ENCODE data around the gene CEMIP2.
"Not testable (repeated sequence)": the region's sequence is repeated elsewhere in the genome, so short reads cannot be mapped to it uniquely, and the experiment has no call there.

Gene CEMIP2

GRCh38 chr9:71664566-71664965, 103.7 kb downstream of the CEMIP2 start:
- DNase-seq (ENCODE audit: low read depth, low spot score) = no peak
- no peak overlapping the region for H3K4me3 ChIP-seq (ENCODE audit: low read length)

DNA sequence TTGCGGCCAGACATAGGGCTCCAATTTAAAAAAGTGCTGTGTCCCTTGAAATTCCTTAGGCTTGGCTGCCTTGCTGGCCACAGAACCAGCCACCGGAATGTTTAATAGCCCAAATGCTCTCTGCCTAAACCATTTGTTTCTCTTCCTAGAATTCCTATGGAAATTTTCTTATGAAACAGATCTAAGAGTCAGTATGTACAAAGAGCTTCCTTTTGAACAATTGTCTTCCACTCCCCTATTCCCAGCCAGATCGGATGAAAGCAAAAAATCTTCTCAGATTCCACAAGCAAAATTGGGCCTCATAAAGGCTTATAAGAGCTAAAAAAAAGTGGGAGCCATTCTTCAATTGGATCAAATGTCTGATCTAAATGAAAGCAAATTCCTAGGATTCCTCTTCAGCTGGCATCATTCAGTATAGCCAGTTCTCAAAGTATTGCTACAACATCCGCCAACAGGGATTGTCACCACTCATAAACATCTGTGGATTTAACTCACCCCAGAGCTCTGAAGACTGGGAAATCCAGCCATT, 104.3 kb downstream of the CEMIP2 start:
- no peak overlapping the region for H3K4me3 ChIP-seq (ENCODE audit: low read length)

GRCh38 chr9:71663216-71663615, 105.1 kb downstream of the CEMIP2 start:
- DNase-seq (ENCODE audit: low read depth, low spot score) = no peak
- no peak overlapping the region for H3K4me3 ChIP-seq (ENCODE audit: low read length)

More for the DNA sequence above, 104.3 kb downstream of the CEMIP2 start:
- DNase-seq (ENCODE audit: low read depth, low spot score) = no peak

GRCh38 chr9:71662082-71662481, 106.2 kb downstream of the CEMIP2 start:
- H3K4me3 ChIP-seq (ENCODE audit: low read length) = no peak overlapping the region
- no peak for DNase-seq (ENCODE audit: low read depth, low spot score)

DNA sequence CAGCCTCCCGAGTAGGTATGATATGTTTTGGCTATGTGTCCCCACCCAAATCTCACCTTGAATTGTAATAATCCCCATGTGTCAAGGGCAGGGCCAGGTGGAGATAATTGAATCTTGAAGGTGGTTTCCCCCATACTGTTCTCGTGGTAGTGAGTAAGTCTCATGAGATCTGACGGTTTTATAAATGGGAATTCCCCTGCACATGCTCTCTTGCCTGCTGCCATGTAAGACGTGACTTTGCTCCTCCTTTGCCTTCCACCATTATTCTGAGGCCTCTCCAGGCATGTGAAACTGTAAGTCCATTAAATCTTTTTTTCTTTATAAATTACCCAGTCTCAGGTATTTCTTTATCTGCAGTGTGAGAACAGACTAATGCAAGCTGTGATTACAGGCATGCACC, 111.0 kb downstream of the CEMIP2 start:
- not testable (repeated sequence) for DNase-seq (ENCODE audit: low read depth, low spot score); H3K4me3 ChIP-seq (ENCODE audit: low read length)

DNA sequence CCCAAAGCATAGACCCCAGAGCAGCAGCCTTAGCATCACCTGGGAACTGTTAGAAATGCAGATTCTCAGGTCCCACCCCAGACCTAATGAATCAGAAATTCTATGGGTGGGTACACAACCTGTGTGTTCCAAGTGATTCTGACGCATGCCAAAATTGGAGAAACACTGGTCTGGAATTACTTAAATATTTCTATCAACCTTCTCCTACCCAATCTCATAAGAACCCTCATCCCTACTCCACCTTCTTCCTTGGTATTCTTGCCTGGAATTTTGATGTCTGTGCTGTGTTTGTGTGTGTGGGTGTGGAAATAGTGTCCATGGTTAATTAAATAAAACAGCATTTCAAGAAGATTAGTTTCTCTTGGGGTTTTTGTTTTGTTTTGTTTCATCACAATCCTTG, 111.8 kb downstream of the CEMIP2 start:
- H3K4me3 ChIP-seq (ENCODE audit: low read length) = no peak overlapping the region
- no peak for DNase-seq (ENCODE audit: low read depth, low spot score)

DNA sequence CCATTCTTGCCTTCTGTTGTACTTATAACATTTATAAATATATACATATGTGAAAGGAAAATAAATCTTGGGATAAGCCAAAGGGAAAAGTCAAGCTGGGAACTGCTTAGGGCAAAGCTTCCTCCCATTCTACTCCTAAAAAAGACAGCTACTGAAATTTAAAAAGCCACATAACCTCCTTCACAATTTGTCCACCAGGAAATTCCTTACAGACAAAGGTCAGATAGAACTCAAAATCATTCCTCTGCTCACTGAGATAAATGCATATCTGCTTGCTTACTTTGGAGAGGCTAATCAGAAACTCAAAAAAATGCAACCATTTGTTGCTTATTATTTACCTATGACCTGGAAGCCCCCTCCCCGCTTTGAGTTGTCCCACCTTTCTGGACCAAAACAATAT, 112.5 kb downstream of the CEMIP2 start:
- DNase-seq (ENCODE audit: low read depth, low spot score) = no peak
- H3K4me3 ChIP-seq (ENCODE audit: low read length) = no peak overlapping the region

GRCh38 chr9:71655141-71655540, 113.2 kb downstream of the CEMIP2 start:
- no peak overlapping the region for H3K4me3 ChIP-seq (ENCODE audit: low read length)
- DNase-seq (ENCODE audit: low read depth, low spot score) = no peak

- no peak overlapping the region for H3K4me3 ChIP-seq (ENCODE audit: low read length)
- no peak for DNase-seq (ENCODE audit: low read depth, low spot score)
These were observed 115.8 kb downstream of the CEMIP2 start for GRCh38 chr9:71652480-71652879.

- no peak for DNase-seq (ENCODE audit: low read depth, low spot score)
- no peak overlapping the region for H3K4me3 ChIP-seq (ENCODE audit: low read length)
These were observed 119.9 kb downstream of the CEMIP2 start for GRCh38 chr9:71648453-71648852.

GRCh38 chr9:71647094-71647591, 121.2 kb downstream of the CEMIP2 start:
- no peak overlapping the region for H3K4me3 ChIP-seq (ENCODE audit: low read length)
- DNase-seq (ENCODE audit: low read depth, low spot score) = peak; percentile 36

DNA sequence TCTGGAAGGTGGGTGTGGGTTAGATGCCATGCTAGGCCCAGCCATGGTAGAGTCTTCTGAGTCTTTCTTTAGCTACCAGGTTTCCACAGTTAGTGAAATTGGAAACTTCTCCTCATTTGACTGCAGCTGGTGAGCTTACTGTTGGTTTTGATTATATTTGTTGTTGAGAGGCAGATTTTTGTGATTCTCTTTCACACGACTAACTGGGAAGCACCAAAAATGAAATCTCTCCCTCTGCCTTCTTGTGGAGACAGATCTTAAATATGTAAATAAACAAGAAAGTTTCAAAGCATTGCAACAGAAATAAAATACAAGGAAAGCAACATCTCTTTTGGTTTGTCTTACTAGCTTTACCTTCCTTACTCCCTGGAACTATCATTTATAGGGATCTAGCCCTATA, 122.2 kb downstream of the CEMIP2 start:
- no peak for DNase-seq (ENCODE audit: low read depth, low spot score)
- no peak overlapping the region for H3K4me3 ChIP-seq (ENCODE audit: low read length)

- no peak for DNase-seq (ENCODE audit: low read depth, low spot score)
- H3K4me3 ChIP-seq (ENCODE audit: low read length) = no peak overlapping the region
These were observed 123.4 kb downstream of the CEMIP2 start for GRCh38 chr9:71644819-71645362.

DNA sequence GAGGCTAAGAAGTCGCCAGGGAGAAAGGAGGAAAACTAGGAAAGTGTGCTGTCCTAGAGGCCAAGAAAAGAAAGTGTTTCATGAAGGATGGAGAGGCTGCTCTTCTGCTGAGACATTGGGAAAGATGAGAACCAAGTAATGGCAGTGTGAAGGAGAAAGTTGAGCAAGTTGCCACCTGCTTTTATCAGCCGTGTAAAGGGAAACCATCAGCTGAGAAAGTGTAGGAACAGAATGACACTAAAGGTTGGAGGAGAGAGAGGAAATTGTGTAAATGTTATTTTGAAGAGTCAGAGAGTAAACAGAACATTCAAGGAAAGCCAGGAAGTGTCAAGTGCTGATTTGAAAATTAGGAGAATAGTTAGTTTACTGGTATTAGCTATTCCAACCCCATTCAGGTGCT, 125.0 kb downstream of the CEMIP2 start:
- no peak for DNase-seq (ENCODE audit: low read depth, low spot score)
- no peak overlapping the region for H3K4me3 ChIP-seq (ENCODE audit: low read length)

GRCh38 chr9:71642056-71642455, 126.3 kb downstream of the CEMIP2 start:
- DNase-seq (ENCODE audit: low read depth, low spot score) = no peak
- no peak overlapping the region for H3K4me3 ChIP-seq (ENCODE audit: low read length)

DNA sequence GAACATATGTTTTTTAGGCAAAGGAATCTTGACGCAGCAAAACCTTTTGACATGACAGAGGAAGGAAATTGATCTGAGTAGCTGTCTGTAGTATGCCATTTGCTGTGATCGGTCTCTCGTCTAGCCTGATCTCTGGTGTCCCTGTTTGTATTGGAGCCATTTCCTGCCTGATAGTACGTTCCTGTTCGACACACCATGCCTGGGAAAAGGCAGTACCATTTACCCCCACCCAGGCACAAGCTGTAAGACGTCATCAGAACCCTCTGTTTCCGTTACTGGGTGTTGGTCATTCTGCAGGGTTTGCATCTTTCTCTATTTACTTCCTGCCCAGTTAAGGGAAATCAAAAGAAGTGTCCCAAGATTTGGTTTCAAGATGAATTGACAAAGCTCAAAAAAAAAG, 129.7 kb downstream of the CEMIP2 start:
- DNase-seq (ENCODE audit: low read depth, low spot score) = no peak
- H3K4me3 ChIP-seq (ENCODE audit: low read length) = no peak overlapping the region

DNA sequence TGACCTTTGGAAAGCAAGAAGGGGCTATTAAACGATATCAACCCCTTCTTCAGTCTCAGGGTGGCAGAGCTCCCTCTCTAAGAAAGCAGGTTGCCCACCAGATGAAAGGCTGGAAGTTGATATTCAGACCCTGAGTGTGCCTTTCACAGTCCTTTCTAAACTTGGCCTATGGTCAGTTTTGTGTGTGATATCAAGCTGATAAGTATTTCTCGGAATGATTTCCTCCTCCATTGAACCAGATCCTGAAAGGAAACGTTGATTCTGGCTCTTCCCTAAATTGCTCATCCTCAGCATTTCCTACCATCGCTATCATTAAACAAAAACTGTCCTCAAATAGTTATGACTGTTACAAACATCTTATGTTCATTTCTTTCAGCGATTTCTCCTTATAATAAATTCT, 130.4 kb downstream of the CEMIP2 start:
- DNase-seq (ENCODE audit: low read depth, low spot score) = no peak
- H3K4me3 ChIP-seq (ENCODE audit: low read length) = no peak overlapping the region

GRCh38 chr9:71637375-71637774, 130.9 kb downstream of the CEMIP2 start:
- H3K4me3 ChIP-seq (ENCODE audit: low read length) = no peak overlapping the region
- DNase-seq (ENCODE audit: low read depth, low spot score) = no peak

DNA sequence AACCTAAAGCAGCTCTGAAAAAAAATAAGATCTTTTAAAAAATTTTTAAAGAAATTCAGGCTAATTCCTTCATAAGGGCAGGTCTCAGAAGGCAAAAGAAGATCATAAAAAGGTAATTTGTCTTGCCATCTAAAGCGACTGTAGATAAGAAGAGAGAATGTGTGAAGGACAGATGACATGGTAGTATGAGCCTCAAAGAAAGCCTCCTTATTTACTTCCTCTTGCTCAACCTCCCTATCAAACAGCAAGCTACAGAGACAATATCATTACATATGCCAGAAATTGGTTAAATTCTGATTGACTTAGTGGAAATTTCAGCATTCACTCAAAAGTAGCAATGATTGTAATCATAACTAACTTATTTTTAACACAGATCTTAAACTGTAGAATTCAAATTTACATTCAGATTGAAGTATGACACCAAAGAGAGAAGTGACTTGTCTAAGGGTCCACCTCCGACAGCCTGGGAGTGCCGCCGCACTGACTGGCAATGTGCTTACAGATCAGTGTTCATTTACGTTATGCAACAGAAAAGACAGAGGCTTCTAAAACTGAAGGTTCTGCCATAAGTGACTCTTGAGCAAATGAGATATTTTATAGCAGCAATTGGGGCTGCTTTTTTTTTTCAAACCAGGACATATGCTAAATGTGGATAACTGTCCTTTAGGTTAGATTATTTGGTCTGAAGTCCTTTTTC, 132.0 kb downstream of the CEMIP2 start:
- DNase-seq (ENCODE audit: low read depth, low spot score) = no peak
- H3K4me3 ChIP-seq (ENCODE audit: low read length) = no peak overlapping the region

- no peak overlapping the region for H3K4me3 ChIP-seq (ENCODE audit: low read length)
- DNase-seq (ENCODE audit: low read depth, low spot score) = no peak
These were observed 133.6 kb downstream of the CEMIP2 start for GRCh38 chr9:71634752-71635151.
